ENCODE results near the gene SDC3.

SDC3 gene

GRCh38 chr1:30885570-30886522, 22.7 kb downstream of the SDC3 start:
- H3K9me3 ChIP-seq (ENCODE audit: control extremely low read depth in 1 of 5, control insufficient read depth in 4 of 5, insufficient read depth in 2 of 5, low read depth in 1 of 5, low read length in 4 of 5), result no peaks in the 10 kb centered on the region
- POLR2A ChIA-PET, result interaction anchor here (1.2 kb wide), 1 partner anchor 201 kb away, joined by 3 read pairs; no protein-coding TSS in a partner anchor
- DNase-seq, result no peak
- CTCF ChIA-PET, result interaction anchor here (0.9 to 3.9 kb wide), 3 partner anchors 19 to 67 kb away, joined by 3 to 18 read pairs (median 3); no protein-coding TSS in a partner anchor
- no peaks in the 10 kb centered on the region for H3K36me3 ChIP-seq (ENCODE audit: control insufficient read depth in 4 of 4, insufficient read depth in 4 of 4, low read length in 3 of 4)
- no peak overlapping the region for H3K27ac ChIP-seq (ENCODE audit: insufficient read depth in 1 of 2, low read depth in 1 of 2, low read length in 2 of 2, poor library complexity in 1 of 2, severe bottlenecking in 2 of 2)
- no peak overlapping the region for H3K4me3 ChIP-seq (ENCODE audit: control insufficient read depth in 1 of 7, extremely low read depth in 1 of 7, insufficient read depth in 4 of 7, low read depth in 2 of 7, low read length in 6 of 7)
- peaks cover 0 to 2% (median 0%) of the 10 kb centered on the region in 4 experiments for H3K4me1 ChIP-seq (ENCODE audit: control extremely low read depth in 1 of 4, control insufficient read depth in 4 of 4, insufficient read depth in 4 of 4, low read length in 3 of 4)
- 48% methylated on average over 10 of the region's 17 CpGs for WGBS (ENCODE audit: insufficient coverage)
- H3K27me3 ChIP-seq (replicated peaks in 2 of 5; ENCODE audit: control insufficient read depth in 4 of 5, insufficient read depth in 5 of 5, low read length in 4 of 5), result peaks cover 0 to 92% (median 41%) of the 10 kb centered on the region in 5 experiments

- Histone ChIP-seq H3K27me3 (replicated peaks in 2 of 5; ENCODE audit: control insufficient read depth in 4 of 5, insufficient read depth in 5 of 5, low read length in 4 of 5) (peaks cover 0 to 94% (median 46%) of the 10 kb centered on the region in 5 experiments), H3K9me3 (ENCODE audit: control extremely low read depth in 1 of 5, control insufficient read depth in 4 of 5, insufficient read depth in 2 of 5, low read depth in 1 of 5, low read length in 4 of 5) (no peaks in the 10 kb centered on the region), H3K36me3 (ENCODE audit: control insufficient read depth in 4 of 4, insufficient read depth in 4 of 4, low read length in 3 of 4) (no peaks in the 10 kb centered on the region), H3K4me1 (ENCODE audit: control extremely low read depth in 1 of 4, control insufficient read depth in 4 of 4, insufficient read depth in 4 of 4, low read length in 3 of 4) (peaks cover 0 to 7% (median 0%) of the 10 kb centered on the region in 4 experiments), H3K4me3 (ENCODE audit: control insufficient read depth in 1 of 7, extremely low read depth in 1 of 7, insufficient read depth in 4 of 7, low read depth in 2 of 7, low read length in 6 of 7) (no peak overlapping the region), H3K27ac (ENCODE audit: insufficient read depth in 1 of 2, low read depth in 1 of 2, low read length in 2 of 2, poor library complexity in 1 of 2, severe bottlenecking in 2 of 2) (no peak overlapping the region)
- ChIA-PET POLR2A (no interaction called here), CTCF (interaction anchor here (1.5 to 3.9 kb wide), 2 partner anchors 18 to 27 kb away, joined by 3 to 18 read pairs; no protein-coding TSS in a partner anchor)
- no peak for DNase-seq
- WGBS (ENCODE audit: insufficient coverage), result 100% methylated on average over 1 of the region's 5 CpGs
Measured at GRCh38 chr1:30884723-30885122, 23.8 kb downstream of the SDC3 start.

- peaks cover 0 to 7% (median 0%) of the 10 kb centered on the region in 4 experiments for H3K4me1 ChIP-seq (ENCODE audit: control extremely low read depth in 1 of 4, control insufficient read depth in 4 of 4, insufficient read depth in 4 of 4, low read length in 3 of 4)
- peaks cover 0 to 94% (median 46%) of the 10 kb centered on the region in 5 experiments for H3K27me3 ChIP-seq (replicated peaks in 2 of 5; ENCODE audit: control insufficient read depth in 4 of 5, insufficient read depth in 5 of 5, low read length in 4 of 5)
- no peak overlapping the region for H3K27ac ChIP-seq (ENCODE audit: insufficient read depth in 1 of 2, low read depth in 1 of 2, low read length in 2 of 2, poor library complexity in 1 of 2, severe bottlenecking in 2 of 2)
- H3K4me3 ChIP-seq (ENCODE audit: control insufficient read depth in 1 of 7, extremely low read depth in 1 of 7, insufficient read depth in 4 of 7, low read depth in 2 of 7, low read length in 6 of 7), result no peak overlapping the region
- ChIA-PET CTCF (interaction anchor here (1.5 to 3.9 kb wide), 4 partner anchors 9 to 28 kb away, joined by 3 to 18 read pairs (median 5); no protein-coding TSS in a partner anchor), POLR2A (no interaction called here)
- no peaks in the 10 kb centered on the region for H3K9me3 ChIP-seq (ENCODE audit: control extremely low read depth in 1 of 5, control insufficient read depth in 4 of 5, insufficient read depth in 2 of 5, low read depth in 1 of 5, low read length in 4 of 5)
- H3K36me3 ChIP-seq (ENCODE audit: control insufficient read depth in 4 of 4, insufficient read depth in 4 of 4, low read length in 3 of 4), result no peaks in the 10 kb centered on the region
- WGBS (ENCODE audit: insufficient coverage), result 83% methylated on average over 14 of the region's 18 CpGs
- no peak for DNase-seq
Measured at GRCh38 chr1:30883389-30884172, 25.0 kb downstream of the SDC3 start.

DNA sequence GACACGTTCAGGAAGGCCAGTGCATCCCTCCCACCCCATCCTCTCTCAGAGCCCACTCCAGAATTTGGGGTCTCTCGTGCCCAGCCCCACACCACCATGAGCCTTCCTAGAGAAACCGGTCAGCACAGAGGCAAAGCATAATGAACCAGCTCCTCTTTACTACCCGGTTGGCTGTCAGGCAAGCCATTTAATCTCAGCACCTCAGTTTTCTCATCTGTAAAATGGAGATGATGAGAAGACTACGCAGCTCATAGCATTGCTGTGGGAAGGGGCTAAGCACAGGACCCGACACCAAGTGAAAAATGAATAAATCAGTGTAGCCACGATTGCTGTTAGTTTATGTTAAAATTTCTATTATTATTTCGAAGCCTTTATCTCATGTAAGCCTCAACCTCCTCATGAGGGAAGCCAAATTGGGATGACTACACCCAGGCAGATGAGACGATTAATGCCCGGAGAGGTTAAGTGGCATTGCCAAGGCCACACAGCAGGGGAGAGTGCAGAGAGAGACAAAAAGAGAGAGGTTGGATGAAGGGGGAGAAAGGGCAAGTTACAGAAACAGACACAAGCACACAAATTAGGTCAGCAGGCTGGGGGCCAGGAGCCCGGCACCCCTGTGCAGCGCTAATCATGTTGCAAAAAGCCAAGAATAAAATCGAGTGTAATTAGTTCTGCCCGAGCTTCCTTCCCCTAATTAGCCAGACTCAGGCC, 25.7 kb downstream of the SDC3 start:
- Histone ChIP-seq H3K36me3 (ENCODE audit: control insufficient read depth in 4 of 4, insufficient read depth in 4 of 4, low read length in 3 of 4) (no peaks in the 10 kb centered on the region), H3K27me3 (replicated peaks in 2 of 5; ENCODE audit: control insufficient read depth in 4 of 5, insufficient read depth in 5 of 5, low read length in 4 of 5) (peaks cover 0 to 94% (median 51%) of the 10 kb centered on the region in 5 experiments), H3K4me3 (ENCODE audit: control insufficient read depth in 1 of 7, extremely low read depth in 1 of 7, insufficient read depth in 4 of 7, low read depth in 2 of 7, low read length in 6 of 7) (no peak overlapping the region), H3K27ac (ENCODE audit: insufficient read depth in 1 of 2, low read depth in 1 of 2, low read length in 2 of 2, poor library complexity in 1 of 2, severe bottlenecking in 2 of 2) (no peak overlapping the region), H3K4me1 (ENCODE audit: control extremely low read depth in 1 of 4, control insufficient read depth in 4 of 4, insufficient read depth in 4 of 4, low read length in 3 of 4) (peaks cover 0 to 7% (median 0%) of the 10 kb centered on the region in 4 experiments), H3K9me3 (ENCODE audit: control extremely low read depth in 1 of 5, control insufficient read depth in 4 of 5, insufficient read depth in 2 of 5, low read depth in 1 of 5, low read length in 4 of 5) (no peaks in the 10 kb centered on the region)
- ChIA-PET CTCF (interaction anchor here (1.5 to 2.8 kb wide), 3 partner anchors 10 to 16 kb away, joined by 3 to 7 read pairs (median 3); no protein-coding TSS in a partner anchor), POLR2A (no interaction called here)
- DNase-seq, result no peak
- 74% methylated on average over 10 of the region's 14 CpGs for whole genome bisulfite sequencing (ENCODE audit: insufficient coverage)

- peaks cover 0 to 7% (median 0%) of the 10 kb centered on the region in 4 experiments for H3K4me1 ChIP-seq (ENCODE audit: control extremely low read depth in 1 of 4, control insufficient read depth in 4 of 4, insufficient read depth in 4 of 4, low read length in 3 of 4)
- no peak overlapping the region for H3K4me3 ChIP-seq (ENCODE audit: control insufficient read depth in 1 of 7, extremely low read depth in 1 of 7, insufficient read depth in 4 of 7, low read depth in 2 of 7, low read length in 6 of 7)
- H3K9me3 ChIP-seq (ENCODE audit: control extremely low read depth in 1 of 5, control insufficient read depth in 4 of 5, insufficient read depth in 2 of 5, low read depth in 1 of 5, low read length in 4 of 5), result no peaks in the 10 kb centered on the region
- H3K36me3 ChIP-seq (ENCODE audit: control insufficient read depth in 4 of 4, insufficient read depth in 4 of 4, low read length in 3 of 4), result no peaks in the 10 kb centered on the region
- 75% methylated on average over 21 of the region's 25 CpGs for WGBS (ENCODE audit: insufficient coverage)
- peak; percentile 67 to 97 (median 93) for DNase-seq
- peaks cover 0 to 94% (median 51%) of the 10 kb centered on the region in 5 experiments for H3K27me3 ChIP-seq (replicated peaks in 2 of 5; ENCODE audit: control insufficient read depth in 4 of 5, insufficient read depth in 5 of 5, low read length in 4 of 5)
- no peak overlapping the region for H3K27ac ChIP-seq (ENCODE audit: insufficient read depth in 1 of 2, low read depth in 1 of 2, low read length in 2 of 2, poor library complexity in 1 of 2, severe bottlenecking in 2 of 2)
- ChIA-PET CTCF (interaction anchor here (2.8 kb wide), 1 partner anchor 12 kb away, joined by 7 read pairs; no protein-coding TSS in a partner anchor), POLR2A (interaction anchor here (0.6 kb wide), 1 partner anchor 19 kb away, joined by 3 read pairs; no protein-coding TSS in a partner anchor)
Measured at GRCh38 chr1:30881319-30882181, 27.0 kb downstream of the SDC3 start.

Data from common myeloid progenitor, CD34-positive (primary cell).